Prostate gland (tissue), 2 donors: Measurements from ENCODE around the gene ZNF169. TPM values are rescaled to one million over a fixed set of nuclear protein-coding genes. Genes with fewer than 3 reads are reported as not detected.
"Not testable (repeated sequence)": the region's sequence is repeated elsewhere in the genome, so short reads cannot be mapped to it uniquely, and the experiment has no call there.

Source experiments
- DNase-seq: peaks from one replicate; pipeline ENCODE4 v3.0.0-alpha.2; 2019; ENCODE audit warnings: low spot score
- H3K27ac ChIP-seq, 2 donors: fragments of 200-600 bp; sonication (generic); 2 replicates each; pipeline ENCODE4 v1.5.1; 2017 to 2019
- H3K27me3 ChIP-seq: fragments of 200-600 bp; sonication (generic); replicated peaks from 2 replicates; pipeline ENCODE4 v1.5.1; 2019; ENCODE audit not compliant: insufficient read depth
- H3K36me3 ChIP-seq, 2 donors: fragments of 200-600 bp; sonication (generic); 1 replicate in 1 of 2; 2 replicates in 1 of 2; pipeline versions ENCODE4 v1.5.1 to v1.8.1; 2017 to 2019
- H3K4me1 ChIP-seq: fragments of 200-600 bp; sonication (generic); replicated peaks from 2 replicates; pipeline ENCODE4 v1.5.1; 2019
- H3K4me3 ChIP-seq, 2 donors: fragments of 200-600 bp; sonication (generic); 2 replicates each; pipeline ENCODE4 v1.5.1; 2017 to 2019
- H3K9me3 ChIP-seq: fragments of 200-600 bp; sonication (generic); 2 replicates; pipeline ENCODE4 v1.5.1; 2017
- CTCF ChIP-seq, 4 experiments: fragments of 200-600 bp in 2 of 4; fragments of 450-650 bp in 2 of 4; sonication (generic) in 2 of 4; IDR thresholded peaks; 1 replicate in 3 of 4; 2 replicates in 1 of 4; pipeline ENCODE4 v1.5.1; 2016 to 2019; ENCODE audit warnings: antibody characterized with exemption in 4 of 4, mild to moderate bottlenecking in 2 of 4, moderate library complexity in 2 of 4
- POLR2A ChIP-seq: fragments of 450-650 bp; IDR thresholded peaks from one replicate; pipeline ENCODE4 v1.6.1; 2016; ENCODE audit warnings: antibody characterized with exemption, mild to moderate bottlenecking
- POLR2AphosphoS5 ChIP-seq: sonication (generic); formaldehyde crosslinking; IDR thresholded peaks from one replicate; pipeline ENCODE4 v1.6.1; 2017; ENCODE audit warnings: antibody characterized with exemption
- WGBS: methylation state at CpG from one replicate; pipeline ENCODE4 v1.1.5; 2018; 5-methylcytosine and 5-hydroxymethylcytosine counted together
- intact Hi-C: fragments of 100-400 bp; cut with DNase I; formaldehyde crosslinking; loops from one replicate; pipeline ENCODE4 v1.14.2; 2022
- total RNA-seq, 2 donors: library from RNA; depleted of rRNA; stranded (reverse); fragments of >200 nt; gene quantifications; one replicate each; pipeline ENCODE4 v1.1.0, GENCODE V29; 2016

ZNF169 gene
- total RNA-seq, 2 donors from 2014 or later, result 6.0 to 21.2 TPM

GRCh38 chr9:94245651-94246050 is 13.4 kb upstream of the ZNF169 start:
- TF ChIP-seq POLR2A (no peak), POLR2AphosphoS5 (no peak), CTCF (IDR thresholded peaks at IDR 0.05) (no peak)
- no peaks in the 10 kb centered on the region for H3K36me3 ChIP-seq
- no peak overlapping the region for H3K27ac ChIP-seq
- H3K9me3 ChIP-seq, result no peaks in the 10 kb centered on the region
- H3K27me3 ChIP-seq, result no peaks in the 10 kb centered on the region
- WGBS, result 72% methylated on average over 2 of the region's 2 CpGs
- H3K4me1 ChIP-seq, result no peaks in the 10 kb centered on the region
- intact Hi-C loops, result no loop called here
- H3K4me3 ChIP-seq, result no peak overlapping the region
- DNase-seq, result no peak

GRCh38 chr9:94250456-94250855 is 8.6 kb upstream of the ZNF169 start:
- no peak overlapping the region for H3K27ac ChIP-seq

GRCh38 chr9:94256007-94256406 is 3.1 kb upstream of the ZNF169 start:
- intact Hi-C loops, result no loop called here
- Histone ChIP-seq H3K4me3 (no peak overlapping the region), H3K36me3 (no peaks in the 10 kb centered on the region), H3K27ac (no peak overlapping the region), H3K9me3 (no peaks in the 10 kb centered on the region), H3K27me3 (no peaks in the 10 kb centered on the region), H3K4me1 (no peaks in the 10 kb centered on the region)
- no peak for DNase-seq
- 73% methylated on average over 2 of the region's 2 CpGs for WGBS
- no peak for TF ChIP-seq POLR2A
- TF ChIP-seq CTCF (IDR thresholded peaks at IDR 0.05), result no peak
- TF ChIP-seq POLR2AphosphoS5, result no peak

More at GRCh38 chr9:94250456-94250855, 8.6 kb upstream of the ZNF169 start:
- H3K9me3 ChIP-seq, result no peaks in the 10 kb centered on the region
- no peaks in the 10 kb centered on the region for H3K27me3 ChIP-seq
- H3K4me1 ChIP-seq, result no peaks in the 10 kb centered on the region
- WGBS, result 49% methylated on average over 4 of the region's 4 CpGs
- TF ChIP-seq POLR2A (no peak), POLR2AphosphoS5 (no peak), CTCF (IDR thresholded peaks at IDR 0.05) (no peak)
- H3K4me3 ChIP-seq, result no peak overlapping the region
- DNase-seq, result no peak
- no peaks in the 10 kb centered on the region for H3K36me3 ChIP-seq
- intact Hi-C loops, result no loop called here

- H3K4me3 ChIP-seq, intact Hi-C loops, H3K27me3 ChIP-seq, H3K27ac ChIP-seq, H3K4me1 ChIP-seq, H3K36me3 ChIP-seq, H3K9me3 ChIP-seq, DNase-seq: not testable (repeated sequence)
- WGBS, result 86% methylated on average over 3 of the region's 3 CpGs
These were observed 6.7 kb downstream of the ZNF169 start for GRCh38 chr9:94265626-94266402.

GRCh38 chr9:94269264-94269663 is 10.2 kb downstream of the ZNF169 start:
- Histone ChIP-seq H3K4me1 (no peaks in the 10 kb centered on the region), H3K4me3 (no peak overlapping the region), H3K27me3 (no peaks in the 10 kb centered on the region), H3K36me3 (no peaks in the 10 kb centered on the region), H3K9me3 (no peaks in the 10 kb centered on the region), H3K27ac (no peak overlapping the region)
- 95% methylated on average over 8 of the region's 8 CpGs for WGBS
- TF ChIP-seq POLR2A (no peak), CTCF (IDR thresholded peaks at IDR 0.05) (no peak), POLR2AphosphoS5 (no peak)
- intact Hi-C loops, result no loop called here
- DNase-seq, result no peak
